ENCODE data around the gene WNT7B.
A peak's percentile ranks its signal among the peaks of the same experiment; 100 is the strongest.

Gene WNT7B

DNA sequence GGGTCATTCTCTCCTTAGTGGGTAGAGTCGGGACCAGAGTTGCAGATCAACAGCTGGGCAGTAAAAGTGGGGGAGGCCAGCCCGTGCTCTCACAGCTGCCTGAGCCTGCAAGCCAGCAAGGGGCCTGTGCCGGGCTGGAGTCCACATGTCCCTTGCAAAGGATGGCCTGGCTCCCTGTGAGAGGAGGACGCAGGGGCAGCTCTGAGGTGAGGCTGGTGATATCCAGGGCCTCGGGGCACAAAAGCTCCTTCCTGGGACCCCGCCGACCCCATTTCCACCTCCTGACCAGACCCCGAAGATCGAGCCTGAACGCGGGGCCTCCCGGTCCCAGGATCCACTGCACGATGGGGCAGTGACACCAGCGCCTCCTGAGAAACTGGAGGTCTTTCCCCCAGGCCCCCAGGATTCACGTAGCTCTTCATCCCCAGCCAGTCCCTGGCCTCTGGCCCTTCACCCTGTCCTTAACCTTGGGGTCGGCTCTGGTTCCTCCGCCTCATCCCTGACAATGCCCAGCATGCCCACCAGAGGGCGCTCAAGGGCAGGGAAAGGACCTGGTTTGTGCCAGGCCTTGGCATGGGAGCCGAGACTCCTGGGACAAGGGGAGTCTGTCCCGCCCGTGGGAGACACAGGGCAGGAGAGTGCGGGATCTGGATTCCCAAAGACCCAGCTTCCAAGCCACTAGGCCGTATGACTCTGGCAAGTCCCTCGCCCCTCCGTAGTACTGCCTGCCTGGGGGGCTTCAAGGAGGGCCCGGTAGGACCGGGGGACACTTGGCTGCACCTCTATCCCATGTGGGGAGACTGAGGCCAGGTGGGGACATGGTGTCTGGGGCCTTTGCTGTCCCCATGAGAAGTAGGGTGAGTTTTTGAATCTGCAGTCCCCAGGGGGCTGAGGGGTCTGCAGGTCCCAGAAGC is 17.8 kb upstream of the WNT7B start:
- DNase-seq = peak; percentile 69 to 78

- peak in 1 of 2 donors; percentile 30 for DNase-seq
These were observed 16.9 kb upstream of the WNT7B start for GRCh38 chr22:45993841-45994240.

DNA sequence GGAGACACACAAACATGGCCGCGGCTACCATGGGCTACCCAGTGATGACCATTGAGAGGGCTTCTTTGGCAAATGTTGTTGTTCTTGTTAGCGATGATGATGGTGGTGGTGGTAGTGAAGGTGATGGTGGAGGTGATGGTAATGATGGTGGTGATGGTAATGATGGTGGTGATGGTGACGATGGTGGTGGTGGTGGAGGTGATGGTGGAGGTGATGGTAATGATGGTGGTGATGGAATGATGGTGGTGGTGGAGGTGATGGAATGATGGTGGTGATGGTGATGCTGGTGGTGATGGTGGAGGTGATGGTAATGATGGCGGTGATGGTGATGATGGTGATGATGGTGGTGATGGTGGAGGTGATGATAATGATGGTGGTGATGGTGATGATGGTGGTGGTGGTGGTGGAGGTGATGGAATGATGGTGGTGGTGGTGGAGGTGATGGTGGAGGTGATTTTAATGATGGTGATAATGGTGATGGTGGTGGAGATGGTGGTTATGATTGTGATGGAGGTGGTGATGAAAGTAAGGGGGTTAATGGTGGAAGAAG is 16.3 kb upstream of the WNT7B start:
- no peak for DNase-seq

GRCh38 chr22:45992737-45993136 is 15.8 kb upstream of the WNT7B start:
- no peak for DNase-seq

- DNase-seq = no peak
These were observed 14.1 kb upstream of the WNT7B start for GRCh38 chr22:45991098-45991497.

DNA sequence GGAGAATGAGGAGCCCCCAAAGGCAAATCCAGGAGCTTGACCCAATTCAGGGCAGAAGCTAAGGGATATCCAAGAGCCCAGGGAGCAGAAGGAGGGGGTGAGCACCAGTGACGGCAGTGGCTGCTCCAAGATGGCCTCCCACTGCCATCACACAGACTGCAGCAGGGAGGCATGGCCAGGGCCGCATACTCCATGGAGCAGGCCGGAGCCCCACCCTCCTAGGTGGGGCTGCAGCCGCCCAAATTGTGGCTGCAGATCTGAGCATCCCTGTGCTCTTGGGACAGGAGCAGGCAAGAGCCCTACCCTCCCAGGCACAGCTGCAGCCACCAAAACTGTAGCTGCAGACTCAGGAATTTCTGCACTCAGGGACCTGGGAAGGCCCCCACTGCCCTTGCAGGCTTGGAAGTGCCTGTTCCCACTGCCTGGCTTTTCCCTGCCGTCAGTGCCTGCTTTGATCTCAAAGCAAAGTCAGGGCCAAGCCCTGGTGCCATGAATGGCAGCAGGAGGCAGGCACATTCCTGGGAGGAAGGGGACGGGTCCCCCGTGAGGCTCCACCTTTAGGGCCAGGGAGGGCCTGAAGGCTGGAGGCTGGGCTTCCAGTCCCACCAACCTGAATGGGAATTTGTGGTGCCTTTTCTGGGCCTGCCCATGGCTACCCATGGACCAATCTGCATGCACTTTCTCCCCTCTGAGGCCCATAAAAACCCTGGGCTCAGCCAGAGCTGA is 10.3 kb upstream of the WNT7B start:
- DNase-seq = no peak

- DNase-seq = no peak
These were observed 7.5 kb upstream of the WNT7B start for GRCh38 chr22:45984316-45984916.

GRCh38 chr22:45983797-45984196 is 6.8 kb upstream of the WNT7B start:
- DNase-seq = no peak

GRCh38 chr22:45980761-45981160 is 3.8 kb upstream of the WNT7B start:
- DNase-seq = no peak

GRCh38 chr22:45980268-45980570 is 3.3 kb upstream of the WNT7B start:
- no peak for DNase-seq

DNA sequence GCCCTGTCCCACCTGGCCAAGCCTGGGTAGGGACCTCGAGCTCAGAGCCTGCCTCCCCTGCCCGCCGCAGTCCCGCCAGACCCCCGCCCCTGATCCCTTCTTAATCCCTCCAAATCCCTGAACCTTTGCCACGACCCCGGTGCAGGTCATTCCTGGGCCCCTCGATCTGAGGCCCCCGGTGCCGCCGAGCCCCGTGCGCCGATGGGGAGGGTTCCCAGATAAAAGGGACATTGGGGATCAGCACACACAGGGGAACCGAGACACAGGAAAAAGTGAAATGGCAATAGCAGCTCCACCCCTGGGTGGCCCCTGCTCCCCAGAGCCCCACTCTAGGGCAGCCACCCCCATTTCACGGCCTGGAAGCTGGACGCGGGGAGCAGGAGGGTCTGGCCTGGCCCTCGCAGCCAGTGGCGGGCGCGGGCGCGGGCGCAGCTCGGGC is 1.3 kb upstream of the WNT7B start:
- no peak for DNase-seq

- no peak for DNase-seq
These were observed 751 bp upstream of the WNT7B start for GRCh38 chr22:45977551-45978274.

GRCh38 chr22:45976254-45977002 is 534 bp downstream of the WNT7B start:
- DNase-seq = no peak

GRCh38 chr22:45975164-45976161 is 1.5 kb downstream of the WNT7B start:
- no peak for DNase-seq

DNA sequence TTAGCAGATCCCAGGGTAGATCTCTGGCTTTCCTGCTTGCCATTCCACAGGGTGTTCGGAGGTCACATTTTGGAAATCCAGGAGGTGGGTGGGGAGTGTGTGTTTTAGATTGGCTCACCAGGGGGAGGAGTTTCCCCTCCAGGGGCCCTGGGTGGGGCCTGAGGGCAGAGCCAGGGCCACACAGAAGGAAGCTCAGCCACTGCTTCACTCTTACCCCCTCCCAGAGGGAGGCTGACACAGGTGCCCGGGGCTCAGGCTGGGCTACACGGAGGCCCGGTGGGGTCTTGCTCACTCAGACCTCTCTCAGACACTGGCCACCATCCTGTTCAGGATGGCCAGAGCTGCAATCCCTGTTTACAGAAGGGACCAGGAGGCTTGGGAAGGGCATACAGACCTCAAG is 2.5 kb downstream of the WNT7B start:
- no peak for DNase-seq

DNA sequence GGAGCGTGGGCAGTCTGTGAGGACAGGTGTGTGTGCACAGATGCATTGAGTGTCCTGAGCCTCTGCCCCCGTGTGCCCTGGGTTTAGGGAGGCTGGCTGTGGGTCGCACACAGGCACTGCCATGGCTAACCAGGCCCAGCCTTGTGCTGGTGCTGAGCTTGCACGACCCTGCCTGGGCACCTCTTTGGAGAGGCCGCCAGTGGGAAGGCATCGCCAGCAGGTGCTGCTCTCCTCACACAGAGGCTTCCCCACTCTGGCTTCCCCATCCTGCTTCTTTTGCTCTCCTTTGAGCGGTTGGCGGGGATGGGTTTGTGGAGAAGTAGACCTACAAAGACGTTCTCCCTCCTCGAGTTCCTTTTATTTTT is 4.1 kb downstream of the WNT7B start:
- DNase-seq = no peak

DNA sequence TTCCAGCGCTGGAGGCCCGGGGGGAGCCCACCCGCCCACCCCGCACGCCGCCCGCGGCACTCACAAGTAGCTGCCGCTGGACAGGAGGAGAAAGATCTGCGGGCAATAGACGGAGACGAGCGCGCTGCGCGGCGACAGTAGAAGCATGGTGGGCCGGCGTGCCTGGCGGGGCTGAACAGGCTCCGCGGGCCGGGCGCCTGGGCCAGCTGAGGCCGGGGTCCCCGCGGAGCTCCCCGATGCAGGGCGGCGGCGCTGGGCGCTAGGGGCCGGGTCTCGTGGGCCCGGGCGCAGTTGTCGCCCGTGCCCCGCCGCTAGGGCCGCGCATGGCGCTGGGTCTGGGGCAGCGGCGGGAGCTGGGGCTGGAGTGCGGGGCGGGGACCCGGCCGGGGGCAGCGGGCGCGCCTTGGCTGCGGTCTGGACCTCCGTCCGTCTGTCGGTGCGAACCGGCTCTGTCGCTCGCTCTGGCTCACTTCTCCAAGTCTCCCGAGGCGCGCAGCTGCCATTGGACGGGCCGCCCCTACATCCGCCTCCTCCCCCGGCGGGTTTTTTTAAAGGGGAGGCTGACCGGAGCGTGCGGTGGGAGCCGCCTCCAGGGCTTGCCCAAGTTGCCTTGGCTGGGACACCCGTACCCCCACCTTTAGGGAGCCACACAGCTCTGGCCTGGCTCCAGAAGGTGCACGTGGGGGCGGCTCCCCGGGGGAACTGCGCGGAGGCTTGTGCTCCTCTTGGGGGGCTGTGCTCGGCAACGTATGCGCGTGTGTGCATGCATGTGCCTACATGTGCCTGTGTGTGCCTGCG is 4.7 kb downstream of the WNT7B start:
- DNase-seq = no peak

DNA sequence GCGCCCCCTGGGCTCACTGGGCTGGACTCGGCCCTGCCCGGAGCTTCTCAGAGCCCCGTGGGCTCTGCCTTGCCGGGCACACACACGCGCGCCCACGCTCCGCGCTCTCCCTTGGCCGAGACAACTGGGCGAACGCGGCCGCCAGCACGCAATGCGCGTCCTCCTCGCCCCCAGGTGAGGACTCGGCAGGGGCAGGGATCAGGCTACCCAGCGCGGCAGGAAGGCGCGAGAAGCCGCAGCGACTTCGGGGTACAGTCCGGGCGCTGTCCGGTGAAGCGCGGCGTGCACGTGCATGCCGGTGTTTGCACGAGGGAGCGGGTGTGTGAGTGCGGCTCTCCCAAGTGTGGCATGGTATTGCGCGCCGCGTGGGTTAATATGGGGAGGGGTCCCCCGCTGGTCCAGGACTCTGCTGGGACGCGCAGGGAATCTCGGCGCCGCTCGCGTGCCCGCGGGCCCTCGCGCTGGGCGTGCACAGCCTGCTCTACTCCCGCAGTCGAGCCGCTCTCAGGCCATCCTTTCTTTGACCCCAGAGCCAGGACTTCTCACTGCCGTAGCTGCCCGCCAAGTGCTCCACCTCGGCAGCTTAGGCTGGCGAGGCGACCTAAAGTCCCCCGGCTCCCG is 5.4 kb downstream of the WNT7B start:
- DNase-seq = no peak

DNA sequence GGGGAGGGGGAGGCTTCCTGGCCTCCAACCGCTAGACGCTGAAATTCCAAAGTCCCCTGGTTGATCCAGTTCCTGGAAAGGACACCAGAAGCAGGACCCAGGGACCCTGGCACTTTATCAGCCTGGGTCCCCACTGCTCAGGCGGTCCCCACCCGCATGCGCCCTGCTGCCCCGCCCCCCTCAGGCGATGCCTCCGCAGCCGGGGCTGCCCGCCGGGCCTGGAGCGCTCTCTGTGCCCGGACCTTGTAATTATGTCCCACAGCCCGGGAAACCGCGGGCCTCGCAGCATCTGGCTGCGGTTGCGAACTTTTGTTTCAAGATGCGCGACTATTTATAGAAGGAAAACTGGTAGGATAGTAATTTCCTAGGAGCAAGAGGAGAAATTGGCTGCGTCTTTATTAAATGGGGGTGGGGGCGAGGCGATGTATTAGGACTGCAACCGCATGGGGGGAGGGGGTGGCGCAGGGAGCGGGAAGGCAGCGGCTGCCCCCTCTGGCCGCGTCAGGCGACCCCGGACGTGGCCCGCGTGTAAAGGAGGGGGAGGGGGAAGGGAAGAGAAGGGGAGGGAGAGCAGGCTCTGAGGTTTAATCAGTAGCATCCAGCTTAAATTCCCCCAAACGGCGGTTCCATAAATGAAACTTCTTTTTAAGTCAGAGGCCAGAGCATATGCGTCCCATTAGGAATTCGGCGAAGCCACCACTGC is 6.1 kb downstream of the WNT7B start:
- DNase-seq = no peak
